NAMALWA (cell line): ENCODE data around the gene UGT8.
A peak's percentile ranks its signal among the peaks of the same experiment; 100 is the strongest.
"Not testable (repeated sequence)": the region's sequence is repeated elsewhere in the genome, so short reads cannot be mapped to it uniquely, and the experiment has no call there.

Source experiments
- DNase-seq: peaks from one replicate; pipeline ENCODE4 v3.0.0-alpha.2; 2015; ENCODE audit warnings: low spot score

Gene UGT8

GRCh38 chr4:114598191-114599121 is at the start of gene UGT8:
Gene UGT8, plus strand, starts transcription at chr4:114598807. Its CDS starts 24,074 bp downstream, at chr4:114622881.
- DNase-seq = peak; percentile 90

- peak; percentile 17 for DNase-seq
Measured at GRCh38 chr4:114549638-114550037, 49.0 kb upstream of the UGT8 start.

DNA sequence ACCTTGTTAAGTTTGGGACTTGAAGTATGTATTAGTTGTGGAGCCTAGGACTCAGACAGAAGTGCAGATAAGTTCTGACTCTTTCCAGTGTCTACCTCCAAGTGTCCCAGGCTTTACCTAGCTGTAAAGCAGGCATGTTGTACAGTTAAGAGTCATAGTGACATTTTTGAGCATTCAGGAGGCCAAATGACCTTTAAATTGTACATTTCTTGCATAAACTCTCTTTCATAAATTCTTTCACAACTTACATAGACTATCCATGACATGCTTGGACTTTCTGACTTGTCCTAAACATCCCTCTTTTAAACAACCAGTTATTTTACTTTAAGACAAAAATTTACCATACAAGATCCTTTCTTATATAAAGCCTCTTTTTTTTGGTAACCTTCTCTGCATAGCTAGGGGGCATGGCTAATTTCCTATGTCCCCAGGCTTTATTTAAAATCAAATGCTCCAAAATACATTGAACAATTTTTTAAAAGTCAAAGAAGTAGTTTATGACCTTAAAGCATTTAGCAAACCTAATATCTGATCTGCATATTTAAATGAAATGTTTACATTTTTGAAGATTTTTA is 40.1 kb upstream of the UGT8 start:
- peak; percentile 24 for DNase-seq

DNA sequence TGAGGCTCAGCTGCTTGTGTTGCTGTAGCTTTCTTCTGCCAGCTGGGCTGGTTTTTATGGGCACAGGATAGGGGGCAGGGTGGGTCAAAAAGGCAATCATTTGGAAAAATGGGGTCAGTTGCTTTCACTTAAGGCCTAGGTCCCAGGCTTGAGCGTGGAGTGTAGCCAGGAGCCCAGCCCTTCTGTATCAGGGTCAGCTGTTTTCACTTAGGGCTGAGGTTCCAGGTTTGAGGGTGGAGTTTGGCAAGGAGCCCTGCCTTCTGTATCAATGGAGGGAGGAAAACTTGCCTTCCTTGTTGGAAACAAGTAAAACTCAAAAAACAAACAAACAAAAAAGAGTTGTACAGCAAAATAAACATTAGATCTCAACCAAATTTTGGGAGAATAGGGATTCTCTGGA is 37.0 kb upstream of the UGT8 start:
- no peak for DNase-seq

DNA sequence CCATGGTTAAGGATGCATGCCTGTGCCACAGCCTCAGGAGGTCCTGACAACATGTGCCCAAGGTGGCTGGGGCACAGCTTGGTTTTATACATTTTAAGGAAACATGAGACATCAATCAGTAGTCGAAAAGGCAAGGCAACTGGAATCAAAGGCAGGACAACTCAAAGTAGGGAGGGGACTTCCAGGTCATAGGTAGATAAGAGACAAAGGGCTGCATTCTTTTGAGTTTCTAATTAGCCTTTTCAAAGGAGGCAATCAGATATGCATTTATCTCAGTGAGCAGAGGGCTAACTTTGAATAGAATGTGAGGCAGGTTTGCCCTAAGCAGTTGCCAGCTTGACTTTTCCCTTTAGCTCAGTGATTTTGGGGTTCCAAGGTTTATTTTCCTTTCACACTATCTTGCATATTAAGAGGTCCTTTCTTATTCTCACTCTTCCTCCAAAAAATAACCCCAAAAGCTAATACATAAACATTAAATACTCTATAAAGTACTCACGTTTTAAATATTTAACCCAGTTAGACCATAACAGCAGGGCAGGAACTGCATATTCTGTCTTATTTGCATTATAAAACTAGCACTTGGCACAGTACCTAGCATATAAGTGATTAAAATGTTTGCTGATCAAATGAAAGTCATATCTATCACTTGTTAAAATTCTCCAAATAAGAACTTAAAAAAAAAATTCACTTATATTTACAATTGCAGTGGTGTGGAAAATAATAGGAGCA is 36.3 kb upstream of the UGT8 start:
- no peak for DNase-seq

- DNase-seq = no peak
Measured at GRCh38 chr4:114563536-114564315, 34.9 kb upstream of the UGT8 start.

GRCh38 chr4:114577386-114577785 is 21.2 kb upstream of the UGT8 start:
- no peak for DNase-seq

GRCh38 chr4:114582621-114583020 is 16.0 kb upstream of the UGT8 start:
- no peak for DNase-seq

DNA sequence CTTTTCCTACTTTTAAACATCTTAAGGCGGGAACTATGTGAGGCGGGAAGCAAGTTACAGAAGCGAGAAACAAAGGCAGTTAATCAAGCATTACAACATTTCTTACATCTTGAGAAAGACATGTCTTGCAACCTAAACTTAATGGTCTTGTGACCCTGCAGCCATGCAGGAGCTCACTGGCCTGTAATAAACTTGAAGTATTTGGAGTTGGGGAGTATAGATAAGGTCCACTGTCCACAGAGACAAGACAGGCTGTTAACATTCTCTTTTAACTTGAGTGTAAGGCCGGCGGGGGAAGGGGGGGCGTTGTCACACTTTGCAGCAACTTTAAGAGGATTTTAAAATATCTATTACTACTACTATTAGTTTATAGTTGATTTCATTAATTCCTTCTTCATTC is 10.3 kb upstream of the UGT8 start:
- DNase-seq = no peak

DNA sequence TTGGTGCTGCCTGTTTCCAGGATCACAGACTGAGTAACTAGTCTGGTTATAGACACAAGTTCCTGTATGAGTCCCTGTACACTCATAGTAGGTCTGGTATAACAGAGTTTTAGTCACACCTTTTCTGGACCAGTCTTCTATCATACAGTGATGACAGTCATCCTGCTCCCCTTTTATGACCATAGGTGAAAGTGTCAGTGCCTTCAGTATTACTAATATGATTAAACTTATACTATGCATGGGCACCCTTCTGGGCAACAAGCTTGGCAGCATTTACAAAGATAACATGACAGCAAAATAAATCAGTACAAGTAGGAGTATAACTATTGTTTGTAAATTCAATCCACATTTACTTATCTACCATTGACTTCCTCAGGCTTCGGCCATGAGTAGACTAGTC is 8.2 kb upstream of the UGT8 start:
- DNase-seq = not testable (repeated sequence)

DNA sequence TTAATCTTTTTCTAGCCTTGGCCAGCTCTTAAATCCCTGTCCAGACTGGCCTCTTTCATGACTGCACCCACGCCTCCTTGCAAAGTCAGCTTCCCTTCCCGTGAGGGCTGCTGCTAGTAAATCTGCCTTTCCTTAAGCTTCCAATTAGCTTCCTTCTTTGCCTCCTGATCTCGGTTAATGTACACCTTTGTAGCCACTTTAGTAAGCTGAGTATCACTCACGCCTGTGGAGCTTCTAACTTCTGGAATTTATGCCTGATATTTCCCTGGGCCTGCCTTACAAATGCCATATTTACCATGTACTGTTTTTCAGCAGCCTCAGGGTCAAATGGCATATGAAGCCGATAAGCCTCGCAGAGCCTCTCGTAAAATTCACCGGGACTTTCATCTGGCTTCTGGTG is 5.1 kb upstream of the UGT8 start:
- no peak for DNase-seq

DNA sequence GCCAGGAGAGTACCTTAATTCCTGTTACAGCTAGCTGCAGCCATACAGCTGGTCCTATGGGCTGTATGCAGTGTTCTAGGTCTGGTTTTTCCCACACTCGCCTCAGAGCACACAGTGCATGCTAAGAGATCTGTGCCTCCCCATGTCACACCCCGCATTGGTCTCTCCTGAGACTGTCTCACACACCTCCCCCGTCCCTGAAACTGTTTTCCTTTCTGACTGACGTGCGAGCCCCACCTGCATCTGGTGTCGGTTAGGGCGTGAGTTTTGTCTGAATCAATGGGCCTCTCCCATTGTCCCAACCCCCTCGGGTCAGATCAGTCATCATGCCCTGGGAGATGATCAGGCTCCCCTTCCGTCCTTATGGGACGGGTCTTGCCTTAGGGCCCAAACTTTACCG is 3.4 kb upstream of the UGT8 start:
- no peak for DNase-seq

GRCh38 chr4:114595921-114596320 is 2.7 kb upstream of the UGT8 start:
- DNase-seq = no peak

GRCh38 chr4:114597410-114598115 is 1.0 kb upstream of the UGT8 start:
- DNase-seq = no peak

GRCh38 chr4:114599231-114599902 is 760 bp downstream of the UGT8 start:
- DNase-seq = peak; percentile 55

- peak; percentile 60 for DNase-seq
Measured at GRCh38 chr4:114599903-114600552, 1.4 kb downstream of the UGT8 start.

DNA sequence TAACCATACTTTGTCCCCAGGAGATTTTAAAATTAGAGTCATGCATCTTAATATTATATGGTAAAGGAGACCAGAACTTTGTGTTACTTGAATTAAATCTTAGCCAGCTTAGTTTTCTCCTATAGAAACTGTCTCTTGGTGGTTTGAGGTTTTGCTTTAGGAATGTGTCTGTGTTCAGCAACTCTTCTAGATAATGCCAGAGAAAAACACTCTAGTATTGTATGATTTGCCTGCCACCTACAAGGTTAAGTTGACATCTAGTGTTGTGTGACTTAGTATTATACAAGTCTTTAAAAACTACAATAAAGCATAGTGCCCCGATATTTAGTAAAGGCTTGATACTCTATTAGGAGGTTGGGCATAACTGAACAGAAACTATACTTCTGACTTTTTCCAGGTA is 2.1 kb downstream of the UGT8 start:
- peak; percentile 27 for DNase-seq

GRCh38 chr4:114601304-114602052 is 2.9 kb downstream of the UGT8 start:
- DNase-seq = peak; percentile 73

DNA sequence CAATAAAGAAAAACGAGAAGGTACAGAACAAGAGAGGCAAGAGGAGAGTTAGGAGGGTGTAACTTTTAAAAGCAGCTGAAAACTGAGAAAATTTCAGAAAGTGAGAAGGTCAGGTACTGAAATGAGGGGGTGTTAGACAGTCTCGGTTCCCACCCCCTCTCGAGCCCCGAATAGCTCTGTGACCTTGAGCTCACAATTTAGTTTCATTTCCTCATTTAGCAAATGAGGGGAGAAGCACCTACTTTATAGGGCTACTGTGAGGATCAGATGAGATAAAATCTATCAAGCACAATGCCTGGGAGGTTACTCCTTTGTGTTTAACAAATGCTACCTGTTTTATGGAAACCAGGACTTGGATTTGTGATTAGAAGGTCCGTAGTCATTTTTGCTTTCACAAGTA is 4.9 kb downstream of the UGT8 start:
- DNase-seq = peak; percentile 86

DNA sequence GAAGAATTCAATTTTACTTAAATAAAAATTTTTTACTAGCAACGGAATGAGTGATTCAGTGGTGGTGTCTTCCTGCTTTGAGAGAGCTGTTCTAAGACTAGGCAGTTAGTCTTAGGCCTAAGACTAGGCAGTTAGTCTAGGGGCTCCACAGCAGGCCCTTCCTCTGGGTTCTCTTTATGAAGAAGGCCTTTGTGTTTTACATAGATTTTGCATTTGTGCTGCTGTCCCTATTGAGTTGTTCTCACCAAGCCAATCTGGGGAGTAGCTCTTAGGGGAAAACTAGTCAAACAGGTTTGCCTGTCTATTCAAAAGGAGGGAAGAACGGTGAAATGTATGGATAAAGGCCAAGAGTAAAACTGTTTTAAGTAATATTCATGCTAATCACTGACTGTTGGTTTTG is 7.6 kb downstream of the UGT8 start:
- peak; percentile 15 for DNase-seq
